ENCODE measurements around the gene CELA3B. TPM values are rescaled to one million over a fixed set of nuclear protein-coding genes. Genes with fewer than 3 reads are reported as not detected.
A peak's percentile ranks its signal among the peaks of the same experiment; 100 is the strongest.
"Not testable (repeated sequence)": the region's sequence is repeated elsewhere in the genome, so short reads cannot be mapped to it uniquely, and the experiment has no call there.

CELA3B gene
- total RNA-seq, 1 donor, result not detected

- TF ChIP-seq CTCF (IDR thresholded peaks at IDR 0.05; ENCODE audit: insufficient read depth, low read depth, low read length), result no peak
- DNase-seq (ENCODE audit: low read depth), result peak; percentile 24
- no peak overlapping the region for H3K4me3 ChIP-seq (ENCODE audit: low read depth, low read length)
Observed at GRCh38 chr1:21956720-21957552, 19.9 kb upstream of the CELA3B start.

GRCh38 chr1:21961337-21961736 lies 15.5 kb upstream of the CELA3B start:
- no peak overlapping the region for H3K4me3 ChIP-seq (ENCODE audit: low read depth, low read length)

GRCh38 chr1:21961799-21962198 lies 15.0 kb upstream of the CELA3B start:
- no peak for DNase-seq (ENCODE audit: low read depth)
- no peak overlapping the region for H3K4me3 ChIP-seq (ENCODE audit: low read depth, low read length)
- no peak for TF ChIP-seq CTCF (IDR thresholded peaks at IDR 0.05; ENCODE audit: insufficient read depth, low read depth, low read length)

More at GRCh38 chr1:21961337-21961736, 15.5 kb upstream of the CELA3B start:
- DNase-seq (ENCODE audit: low read depth), result no peak
- no peak for TF ChIP-seq CTCF (IDR thresholded peaks at IDR 0.05; ENCODE audit: insufficient read depth, low read depth, low read length)

- DNase-seq (ENCODE audit: low read depth), result peak; percentile 66
- no peak overlapping the region for H3K4me3 ChIP-seq (ENCODE audit: low read depth, low read length)
- peak; percentile 96 for TF ChIP-seq CTCF (IDR thresholded peaks at IDR 0.05; ENCODE audit: insufficient read depth, low read depth, low read length)
Observed at GRCh38 chr1:21963477-21964217, 13.2 kb upstream of the CELA3B start.

- peak; percentile 63 for DNase-seq (ENCODE audit: low read depth)
- no peak overlapping the region for H3K4me3 ChIP-seq (ENCODE audit: low read depth, low read length)
- TF ChIP-seq CTCF (IDR thresholded peaks at IDR 0.05; ENCODE audit: insufficient read depth, low read depth, low read length), result no peak
Observed at GRCh38 chr1:21966247-21967000, 10.4 kb upstream of the CELA3B start.

GRCh38 chr1:21967216-21967615 lies 9.6 kb upstream of the CELA3B start:
- DNase-seq (ENCODE audit: low read depth), result peak; percentile 19
- not testable (repeated sequence) for H3K4me3 ChIP-seq (ENCODE audit: low read depth, low read length)

GRCh38 chr1:21969066-21969465 lies 7.8 kb upstream of the CELA3B start:
- DNase-seq (ENCODE audit: low read depth); H3K4me3 ChIP-seq (ENCODE audit: low read depth, low read length): not testable (repeated sequence)

- DNase-seq (ENCODE audit: low read depth); H3K4me3 ChIP-seq (ENCODE audit: low read depth, low read length): not testable (repeated sequence)
Observed at GRCh38 chr1:21970523-21970922, 6.3 kb upstream of the CELA3B start.

- H3K4me3 ChIP-seq (ENCODE audit: low read depth, low read length); DNase-seq (ENCODE audit: low read depth): not testable (repeated sequence)
Observed at GRCh38 chr1:21972973-21973441, 3.8 kb upstream of the CELA3B start.

GRCh38 chr1:21973948-21974347 lies 2.9 kb upstream of the CELA3B start:
- not testable (repeated sequence) for H3K4me3 ChIP-seq (ENCODE audit: low read depth, low read length); DNase-seq (ENCODE audit: low read depth)

- DNase-seq (ENCODE audit: low read depth); H3K4me3 ChIP-seq (ENCODE audit: low read depth, low read length): not testable (repeated sequence)
Observed at GRCh38 chr1:21974699-21975098, 2.1 kb upstream of the CELA3B start.

GRCh38 chr1:21975296-21975695 lies 1.5 kb upstream of the CELA3B start:
- not testable (repeated sequence) for DNase-seq (ENCODE audit: low read depth); H3K4me3 ChIP-seq (ENCODE audit: low read depth, low read length)

Data from fibroblast of villous mesenchyme (primary cell).